ENCODE results near the gene RAPGEF3. TPM values are rescaled to one million over a fixed set of nuclear protein-coding genes. Genes with fewer than 3 reads are reported as not detected.

Gene RAPGEF3
- total and polyA plus RNA-seq, 2 experiments from 2014 or later, result 2.1 to 2.6 TPM

DNA sequence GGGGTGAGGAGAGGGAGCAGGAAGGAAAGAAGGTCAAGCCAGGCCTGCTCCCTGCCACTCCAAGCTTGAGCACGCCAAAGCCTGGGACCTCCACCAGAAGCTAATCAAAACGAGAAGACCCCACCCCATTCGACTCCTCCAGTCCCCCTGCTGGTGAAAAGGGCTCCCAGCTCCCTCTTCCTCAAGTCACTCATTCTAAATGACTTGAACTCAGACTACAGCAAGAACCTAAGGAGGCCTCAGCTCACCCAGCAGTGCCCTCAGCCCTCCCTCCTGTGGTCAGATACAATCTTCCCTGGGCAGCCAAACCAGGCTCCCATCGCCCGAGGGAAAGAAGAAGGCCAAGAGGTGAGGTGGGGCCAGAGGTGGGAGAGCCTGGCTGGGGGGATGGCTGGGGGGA, 43.6 kb upstream of the RAPGEF3 start:
- Histone ChIP-seq H3K4me1 (ENCODE audit: insufficient read depth) (peaks cover 19% of the 10 kb centered on the region), H4K20me1 (ENCODE audit: insufficient read depth, poor library complexity, severe bottlenecking) (peaks cover 55% of the 10 kb centered on the region), H3K4me3 (no peak overlapping the region)

DNA sequence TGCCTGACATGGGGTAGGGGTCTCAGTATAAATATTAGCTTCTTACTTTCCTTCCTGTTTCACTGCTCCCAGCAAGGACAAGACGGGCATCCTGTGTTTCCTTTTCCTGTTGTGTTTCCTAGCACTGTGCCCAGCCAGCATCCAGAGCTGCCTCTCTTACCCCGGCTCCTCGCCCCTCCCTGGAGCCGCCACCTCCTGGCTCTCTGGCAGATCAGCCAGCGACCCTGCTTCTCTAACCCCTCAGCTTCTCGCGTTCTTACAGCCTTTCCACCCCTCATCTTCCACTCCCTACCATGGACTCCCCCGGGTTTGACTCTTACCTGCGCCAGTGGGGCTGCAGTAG, 43.2 kb upstream of the RAPGEF3 start:
- no peak overlapping the region for H3K4me3 ChIP-seq
- no peak overlapping the region for H3K4me2 ChIP-seq
- DNase-seq (ENCODE audit: low spot score), result no peak
- H3K9me2 ChIP-seq (replicated peaks; ENCODE audit: insufficient read depth), result no peaks in the 10 kb centered on the region
- 81% methylated on average over 9 of the region's 9 CpGs for WGBS (ENCODE audit: low lambda C conversion rate, missing lambda C conversion rate)
- H3K9me3 ChIP-seq (ENCODE audit: low read depth), result no peaks in the 10 kb centered on the region
- H3K79me2 ChIP-seq, result peaks cover 70% of the 10 kb centered on the region
- peaks cover 15% of the 10 kb centered on the region for H3K4me1 ChIP-seq (ENCODE audit: insufficient read depth)
- TF ChIP-seq, protein P1, sequence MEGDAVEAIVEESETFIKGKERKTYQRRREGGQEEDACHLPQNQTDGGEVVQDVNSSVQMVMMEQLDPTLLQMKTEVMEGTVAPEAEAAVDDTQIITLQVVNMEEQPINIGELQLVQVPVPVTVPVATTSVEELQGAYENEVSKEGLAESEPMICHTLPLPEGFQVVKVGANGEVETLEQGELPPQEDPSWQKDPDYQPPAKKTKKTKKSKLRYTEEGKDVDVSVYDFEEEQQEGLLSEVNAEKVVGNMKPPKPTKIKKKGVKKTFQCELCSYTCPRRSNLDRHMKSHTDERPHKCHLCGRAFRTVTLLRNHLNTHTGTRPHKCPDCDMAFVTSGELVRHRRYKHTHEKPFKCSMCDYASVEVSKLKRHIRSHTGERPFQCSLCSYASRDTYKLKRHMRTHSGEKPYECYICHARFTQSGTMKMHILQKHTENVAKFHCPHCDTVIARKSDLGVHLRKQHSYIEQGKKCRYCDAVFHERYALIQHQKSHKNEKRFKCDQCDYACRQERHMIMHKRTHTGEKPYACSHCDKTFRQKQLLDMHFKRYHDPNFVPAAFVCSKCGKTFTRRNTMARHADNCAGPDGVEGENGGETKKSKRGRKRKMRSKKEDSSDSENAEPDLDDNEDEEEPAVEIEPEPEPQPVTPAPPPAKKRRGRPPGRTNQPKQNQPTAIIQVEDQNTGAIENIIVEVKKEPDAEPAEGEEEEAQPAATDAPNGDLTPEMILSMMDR (IDR thresholded peaks at IDR 0.05; ENCODE audit: poor library complexity), result no peak
- TF ChIP-seq EZH2phosphoT487 (IDR thresholded peaks at IDR 0.05; ENCODE audit: low read depth, severe bottlenecking, unreplicated experiment), result no peak
- no peak for TF ChIP-seq EZH2 (IDR thresholded peaks at IDR 0.05; ENCODE audit: borderline replicate concordance)
- no peak overlapping the region for H3K27ac ChIP-seq
- H3K27me3 ChIP-seq, result no peaks in the 10 kb centered on the region
- H3K36me3 ChIP-seq (replicated peaks; ENCODE audit: insufficient read depth, low read depth), result no peaks in the 10 kb centered on the region
- peaks cover 54% of the 10 kb centered on the region for H4K20me1 ChIP-seq (ENCODE audit: insufficient read depth, poor library complexity, severe bottlenecking)
- no peak overlapping the region for H2AFZ ChIP-seq

More for the DNA sequence above, 43.6 kb upstream of the RAPGEF3 start:
- H3K27me3 ChIP-seq, result no peaks in the 10 kb centered on the region
- H3K9me2 ChIP-seq (replicated peaks; ENCODE audit: insufficient read depth), result no peaks in the 10 kb centered on the region
- TF ChIP-seq, protein P1 (IDR thresholded peaks at IDR 0.05; ENCODE audit: poor library complexity), result no peak
- TF ChIP-seq EZH2 (IDR thresholded peaks at IDR 0.05; ENCODE audit: borderline replicate concordance) (no peak), EZH2phosphoT487 (IDR thresholded peaks at IDR 0.05; ENCODE audit: low read depth, severe bottlenecking, unreplicated experiment) (no peak)
- H3K4me2 ChIP-seq, result no peak overlapping the region
- H3K36me3 ChIP-seq (replicated peaks; ENCODE audit: insufficient read depth, low read depth), result no peaks in the 10 kb centered on the region
- H3K27ac ChIP-seq, result no peak overlapping the region
- DNase-seq (ENCODE audit: low spot score), result no peak
- no peak overlapping the region for H2AFZ ChIP-seq
- peaks cover 74% of the 10 kb centered on the region for H3K79me2 ChIP-seq
- WGBS (ENCODE audit: low lambda C conversion rate, missing lambda C conversion rate), result 71% methylated on average over 4 of the region's 5 CpGs
- H3K9me3 ChIP-seq (ENCODE audit: low read depth), result no peaks in the 10 kb centered on the region

DNA sequence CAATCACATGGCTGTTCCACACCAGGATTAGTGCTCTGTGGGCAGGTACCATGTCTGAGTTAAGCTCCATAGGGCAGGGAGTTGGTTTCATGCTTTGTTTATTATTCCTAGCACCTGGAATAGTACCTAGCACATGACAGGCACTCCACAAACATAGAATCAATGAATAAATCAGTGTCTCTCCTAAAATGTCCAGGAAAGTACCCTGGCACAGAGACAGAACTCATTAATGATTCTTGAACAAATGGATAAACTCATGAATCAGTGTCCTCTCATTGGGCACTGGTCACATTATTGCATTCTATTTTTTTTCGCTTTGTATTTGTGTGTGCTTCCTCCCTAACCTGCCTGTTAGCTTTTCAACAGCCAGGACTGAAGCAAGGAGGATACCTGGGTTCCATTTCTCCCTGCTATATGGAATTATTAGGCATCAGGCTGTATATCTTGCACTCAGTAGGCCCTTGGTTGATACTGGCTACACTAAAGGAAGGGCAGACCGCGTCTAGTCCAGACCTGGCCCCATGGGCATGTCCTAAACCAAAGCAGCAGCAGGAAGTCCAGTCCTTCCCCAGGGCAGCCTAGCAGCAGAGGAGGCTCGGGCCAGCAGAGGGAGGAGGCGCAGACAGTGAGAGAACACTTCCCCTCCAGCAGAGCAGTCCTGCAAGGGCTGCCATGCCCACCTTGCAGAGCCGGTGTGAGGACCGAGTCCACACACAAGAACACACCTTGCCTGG, 42.7 kb upstream of the RAPGEF3 start:
- TF ChIP-seq EZH2 (IDR thresholded peaks at IDR 0.05; ENCODE audit: borderline replicate concordance), result no peak
- TF ChIP-seq, protein P1 (IDR thresholded peaks at IDR 0.05; ENCODE audit: poor library complexity), result no peak
- no peak for TF ChIP-seq EZH2phosphoT487 (IDR thresholded peaks at IDR 0.05; ENCODE audit: low read depth, severe bottlenecking, unreplicated experiment)
- H3K9me2 ChIP-seq (replicated peaks; ENCODE audit: insufficient read depth), result no peaks in the 10 kb centered on the region
- no peaks in the 10 kb centered on the region for H3K36me3 ChIP-seq (replicated peaks; ENCODE audit: insufficient read depth, low read depth)
- no peak overlapping the region for H3K4me2 ChIP-seq
- no peak overlapping the region for H2AFZ ChIP-seq
- no peak overlapping the region for H3K4me3 ChIP-seq
- H4K20me1 ChIP-seq (ENCODE audit: insufficient read depth, poor library complexity, severe bottlenecking), result peaks cover 53% of the 10 kb centered on the region
- DNase-seq (ENCODE audit: low spot score), result no peak
- no peaks in the 10 kb centered on the region for H3K27me3 ChIP-seq
- H3K27ac ChIP-seq, result no peak overlapping the region
- H3K4me1 ChIP-seq (ENCODE audit: insufficient read depth), result peaks cover 10% of the 10 kb centered on the region
- WGBS (ENCODE audit: low lambda C conversion rate, missing lambda C conversion rate), result 78% methylated on average over 7 of the region's 7 CpGs
- H3K9me3 ChIP-seq (ENCODE audit: low read depth), result no peaks in the 10 kb centered on the region
- peaks cover 65% of the 10 kb centered on the region for H3K79me2 ChIP-seq
